B cell (primary cell): ENCODE measurements around the gene PPEF2. TPM values are rescaled to one million over a fixed set of nuclear protein-coding genes. Genes with fewer than 3 reads are reported as not detected.

ENCODE experiments used
- ATAC-seq: fragments of 200-7000 bp; cut with Tn5 transposase; one replicate; pipeline ENCODE4 v1.10.0; 2021; ENCODE audit warnings: low read depth, mild to moderate bottlenecking, moderate number of reproducible peaks, moderate library complexity
- CTCF ChIA-PET: fragments of 350-600 bp; sonication (Branson Sonifier 250); formaldehyde crosslinking; loops from one replicate; lab custom pipeline; 2021; ENCODE audit warnings: antibody characterized with exemption, inconsistent platforms; lab: Charles Lee
- POLR2A ChIA-PET: fragments of 350-600 bp; sonication (Branson Sonifier 250); formaldehyde crosslinking; loops from one replicate; lab custom pipeline; 2021; ENCODE audit warnings: antibody characterized with exemption; lab: Charles Lee
- DNase-seq: peaks from one replicate; pipeline ENCODE4 v3.0.0; 2013
- H2AFZ ChIP-seq: 2 replicates; pipeline ENCODE4 v1.6.1; 2012; ENCODE audit warnings: mild to moderate bottlenecking, low read depth, low read length; ENCODE audit not compliant: insufficient read depth, poor library complexity, severe bottlenecking
- H3K27ac ChIP-seq, 2 donors: 1 replicate in 1 of 2; 2 replicates in 1 of 2; pipeline ENCODE4 v1.5.1; 2012 to 2013; ENCODE audit warnings: low read length in 2 of 2, mild to moderate bottlenecking in 2 of 2, moderate library complexity in 1 of 2
- H3K27me3 ChIP-seq, 4 experiments: fragments of 200-600 bp in 1 of 4; sonication (generic) in 1 of 4; replicated peaks in 1 of 4; 1 replicate in 2 of 4; 2 replicates in 2 of 4; pipeline versions ENCODE4 v1.6.1 to v1.7.0; 2013 to 2016; ENCODE audit warnings: low read length in 3 of 4, mild to moderate bottlenecking in 2 of 4, mixed read lengths in 1 of 4, moderate library complexity in 1 of 4; ENCODE audit not compliant: insufficient read depth in 4 of 4, control insufficient read depth in 3 of 4; ENCODE audit errors: control extremely low read depth in 1 of 4
- H3K36me3 ChIP-seq, 2 experiments: replicated peaks in 1 of 2; 1 replicate in 1 of 2; 2 replicates in 1 of 2; pipeline versions ENCODE4 v1.6.1 to v1.7.1; 2013; ENCODE audit warnings: low read length in 1 of 2; ENCODE audit not compliant: insufficient read depth in 2 of 2, control insufficient read depth in 1 of 2; ENCODE audit errors: control extremely low read depth in 1 of 2, extremely low read depth in 1 of 2
- H3K4me1 ChIP-seq, 2 donors: fragments of 200-600 bp in 1 of 2; sonication (generic) in 1 of 2; 1 replicate in 1 of 2; 2 replicates in 1 of 2; pipeline versions ENCODE4 v1.5.1 to v1.6.1; 2013 to 2017; ENCODE audit warnings: low read length in 2 of 2; ENCODE audit not compliant: control insufficient read depth in 2 of 2, insufficient read depth in 2 of 2
- H3K4me2 ChIP-seq: replicated peaks from 2 replicates; pipeline ENCODE3; 2012; ENCODE audit warnings: mild to moderate bottlenecking, low read depth, low read length; ENCODE audit not compliant: poor library complexity, severe bottlenecking
- H3K4me3 ChIP-seq, 5 experiments: fragments of 200-600 bp in 1 of 5; sonication (generic) in 1 of 5; 1 replicate in 3 of 5; 2 replicates in 2 of 5; pipeline versions ENCODE4 v1.5.1 to v1.7.0; 2011 to 2016; ENCODE audit warnings: low read length in 4 of 5, mild to moderate bottlenecking in 4 of 5, low read depth in 2 of 5, control low read depth in 1 of 5, moderate library complexity in 1 of 5; ENCODE audit not compliant: insufficient read depth in 1 of 5; ENCODE audit errors: control extremely low read depth in 1 of 5, extremely low read depth in 1 of 5
- H3K79me2 ChIP-seq: fragments of 200-600 bp; sonication (generic); one replicate; pipeline ENCODE4 v1.6.0; 2016; ENCODE audit warnings: low read length; ENCODE audit not compliant: control insufficient read depth, insufficient read depth
- H3K9ac ChIP-seq: fragments of 200-600 bp; sonication (generic); 2 replicates; pipeline ENCODE4 v1.6.1; 2017; ENCODE audit warnings: mild to moderate bottlenecking, low read length, moderate library complexity
- H3K9me3 ChIP-seq, 3 donors: one replicate each; pipeline versions ENCODE4 v1.6.1 to v1.7.1; 2013; ENCODE audit warnings: low read length in 2 of 3; ENCODE audit not compliant: control insufficient read depth in 2 of 3, insufficient read depth in 1 of 3; ENCODE audit errors: control extremely low read depth in 1 of 3
- H4K20me1 ChIP-seq: 2 replicates; pipeline ENCODE4 v1.6.0; 2012; ENCODE audit warnings: mild to moderate bottlenecking, low read length; ENCODE audit not compliant: insufficient read depth, control insufficient read depth, poor library complexity, severe bottlenecking
- H3K27ac Mint-ChIP-seq: one replicate; pipeline ENCODE4 v1.8.0; 2021; ENCODE audit warnings: mixed read lengths
- H3K27me3 Mint-ChIP-seq: one replicate; pipeline ENCODE4 v1.8.0; 2021; ENCODE audit warnings: mixed read lengths
- H3K4me1 Mint-ChIP-seq: one replicate; pipeline ENCODE4 v1.8.0; 2021; ENCODE audit warnings: mixed read lengths
- H3K4me3 Mint-ChIP-seq: one replicate; pipeline ENCODE4 v1.8.0; 2021; ENCODE audit warnings: mixed read lengths
- H3K9me3 Mint-ChIP-seq: one replicate; pipeline ENCODE4 v1.8.0; 2022; ENCODE audit warnings: mixed read lengths; ENCODE audit not compliant: insufficient read depth
- CTCF ChIP-seq: fragments of 200-600 bp; IDR thresholded peaks from one replicate; pipeline ENCODE4 v1.8.0; 2022; ENCODE audit warnings: antibody characterized with exemption, mild to moderate bottlenecking
- EZH2 ChIP-seq: IDR thresholded peaks from 2 replicates; pipeline ENCODE4 v1.6.1; 2012; ENCODE audit warnings: borderline replicate concordance, low read depth, mild to moderate bottlenecking, moderate library complexity, low read length; ENCODE audit not compliant: insufficient read depth, poor library complexity, severe bottlenecking
- WGBS: methylation state at CpG from one replicate; pipeline ENCODE4 v1.1.5; 2013; ENCODE audit warnings: missing lambda C conversion rate; ENCODE audit not compliant: insufficient coverage; 5-methylcytosine and 5-hydroxymethylcytosine counted together
- intact Hi-C: fragments of 100-400 bp; cut with micrococcal nuclease; formaldehyde crosslinking; loops from one replicate; pipeline ENCODE4 v1.10.0; 2022
- polyA plus RNA-seq: library from polyadenylated mRNA; depleted of rRNA; stranded (reverse); fragments of >200 nt; gene quantifications from 2 replicates; pipeline ENCODE4 v1.2.3, GENCODE V29; 2012
- total RNA-seq, 2 donors: library from RNA; stranded (reverse); fragments of 120-200 nt in 1 of 2; gene quantifications; 1 replicate in 1 of 2; 2 replicates in 1 of 2; pipeline versions ENCODE4 v1.2.3 to v1.2.4, GENCODE V29; 2013 to 2022

The PPEF2 gene
- total and polyA plus RNA-seq, 2 donors (not counting 1 experiment from before 2014, with no cell fraction given): 0.07 to 0.10 TPM

- TF ChIP-seq EZH2: no peak
- TF ChIP-seq CTCF: no peak
- Mint-ChIP-seq H3K4me3 (no peak overlapping the region), H3K27ac (no peak overlapping the region), H3K27me3 (peaks cover 10% of the 10 kb centered on the region), H3K4me1 (peaks cover 3% of the 10 kb centered on the region), H3K9me3 (no peaks in the 10 kb centered on the region)
- DNase-seq (no peak), ATAC-seq (no peak)
- ChIA-PET CTCF (interaction anchor here (1.2 kb wide), 1 partner anchor 14 kb away, joined by 4 read pairs; no protein-coding TSS in a partner anchor), POLR2A (no interaction called here)
- Histone ChIP-seq H3K79me2 (no peaks in the 10 kb centered on the region), H3K9me3 (peaks cover 3 to 5% (median 4%) of the 10 kb centered on the region in 3 donors), H3K9ac (no peak overlapping the region), H3K4me2 (no peak overlapping the region), H3K27me3 (peaks cover 0 to 8% (median 0%) of the 10 kb centered on the region in 4 experiments), H4K20me1 (no peaks in the 10 kb centered on the region), H3K27ac (no peak overlapping the region), H3K4me1 (no peaks in the 10 kb centered on the region), H3K36me3 (no peaks in the 10 kb centered on the region), H3K4me3 (no peak overlapping the region), H2AFZ (no peak overlapping the region)
- 100% methylated on average over 1 of the region's 1 CpG for WGBS
- intact Hi-C loops: no loop called here
Observed at GRCh38 chr4:75834095-75834771, 68.0 kb downstream of the PPEF2 start.

- Mint-ChIP-seq H3K27me3 (peaks cover 19% of the 10 kb centered on the region), H3K4me1 (peaks cover 3% of the 10 kb centered on the region), H3K4me3 (no peak overlapping the region), H3K27ac (no peak overlapping the region), H3K9me3 (no peaks in the 10 kb centered on the region)
- H3K4me1 ChIP-seq: no peaks in the 10 kb centered on the region
- H3K9ac ChIP-seq: no peak overlapping the region
- H3K27me3 ChIP-seq: peaks cover 0 to 8% (median 0%) of the 10 kb centered on the region in 4 experiments
- TF ChIP-seq CTCF (no peak), EZH2 (no peak)
- DNase-seq (no peak), ATAC-seq (no peak)
- H3K9me3 ChIP-seq: peaks cover 3 to 5% (median 4%) of the 10 kb centered on the region in 3 donors
- H3K4me2 ChIP-seq: no peak overlapping the region
- 17% methylated on average over 1 of the region's 2 CpGs for WGBS
- H4K20me1 ChIP-seq: no peaks in the 10 kb centered on the region
- intact Hi-C loops: no loop called here
- CTCF ChIA-PET: interaction anchor here (3.1 kb wide), 1 partner anchor 16 kb away, joined by 11 read pairs; no protein-coding TSS in a partner anchor
- no peaks in the 10 kb centered on the region for H3K79me2 ChIP-seq
- no peak overlapping the region for H3K27ac ChIP-seq
- no peaks in the 10 kb centered on the region for H3K36me3 ChIP-seq
- H2AFZ ChIP-seq: no peak overlapping the region
- no peak overlapping the region for H3K4me3 ChIP-seq
- POLR2A ChIA-PET: no interaction called here
Observed at GRCh38 chr4:75831856-75832405, 70.3 kb downstream of the PPEF2 start.
